ENCODE measurements around the gene MOB3A.

The MOB3A gene

DNA sequence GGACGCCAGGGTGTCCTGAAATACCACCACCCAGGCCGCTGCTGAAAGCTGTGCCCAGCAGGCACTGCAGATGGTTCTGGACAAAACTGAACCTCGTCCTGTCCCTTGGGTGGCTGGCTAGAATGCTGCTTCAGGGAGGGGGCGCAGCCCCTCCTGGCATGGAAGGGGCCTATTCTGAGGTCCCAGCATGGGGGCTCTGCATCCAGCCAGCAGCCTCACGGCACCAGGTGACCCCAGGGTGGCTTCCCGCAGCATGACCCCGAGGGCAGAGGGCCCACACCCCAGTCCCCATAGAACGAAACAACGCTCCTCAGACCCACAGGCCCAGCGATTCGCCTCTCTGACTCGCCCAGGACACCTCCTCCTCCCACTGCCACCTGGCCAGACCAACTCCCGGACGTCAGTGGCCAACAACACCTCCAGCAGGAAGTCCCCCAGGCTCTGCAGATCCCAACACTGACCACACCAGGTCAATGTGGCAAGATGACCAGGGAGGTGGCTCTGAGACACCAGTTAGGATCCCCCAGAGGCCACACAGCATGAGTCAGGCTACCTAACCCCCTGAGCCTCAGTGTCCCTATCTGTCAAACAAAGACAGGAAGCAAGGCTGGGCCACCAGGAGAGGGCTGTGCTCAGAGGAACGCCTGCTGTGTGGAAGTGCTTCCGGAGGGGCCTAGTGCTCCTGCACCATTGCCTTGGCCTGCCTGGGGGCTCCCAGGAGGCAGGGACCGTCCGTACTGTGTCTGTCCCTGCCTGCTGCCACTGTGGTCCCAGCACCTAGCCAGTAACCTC lies 51.2 kb downstream of the MOB3A start:
- Histone ChIP-seq H3K4me1 (ENCODE audit: control insufficient read depth, insufficient read depth, low read length) (peaks cover 69% of the 10 kb centered on the region), H3K9me3 (ENCODE audit: control insufficient read depth, low read length) (no peaks in the 10 kb centered on the region), H3K4me3 (ENCODE audit: low read length) (no peak overlapping the region), H3K9ac (ENCODE audit: low read length) (peak overlapping the region; percentile 20), H3K36me3 (ENCODE audit: control insufficient read depth, insufficient read depth, low read length, severe bottlenecking) (peaks cover 79% of the 10 kb centered on the region), H3K27me3 (replicated peaks; ENCODE audit: control insufficient read depth, insufficient read depth, low read length) (no peaks in the 10 kb centered on the region)
- no peak for DNase-seq (ENCODE audit: low read depth)

DNA sequence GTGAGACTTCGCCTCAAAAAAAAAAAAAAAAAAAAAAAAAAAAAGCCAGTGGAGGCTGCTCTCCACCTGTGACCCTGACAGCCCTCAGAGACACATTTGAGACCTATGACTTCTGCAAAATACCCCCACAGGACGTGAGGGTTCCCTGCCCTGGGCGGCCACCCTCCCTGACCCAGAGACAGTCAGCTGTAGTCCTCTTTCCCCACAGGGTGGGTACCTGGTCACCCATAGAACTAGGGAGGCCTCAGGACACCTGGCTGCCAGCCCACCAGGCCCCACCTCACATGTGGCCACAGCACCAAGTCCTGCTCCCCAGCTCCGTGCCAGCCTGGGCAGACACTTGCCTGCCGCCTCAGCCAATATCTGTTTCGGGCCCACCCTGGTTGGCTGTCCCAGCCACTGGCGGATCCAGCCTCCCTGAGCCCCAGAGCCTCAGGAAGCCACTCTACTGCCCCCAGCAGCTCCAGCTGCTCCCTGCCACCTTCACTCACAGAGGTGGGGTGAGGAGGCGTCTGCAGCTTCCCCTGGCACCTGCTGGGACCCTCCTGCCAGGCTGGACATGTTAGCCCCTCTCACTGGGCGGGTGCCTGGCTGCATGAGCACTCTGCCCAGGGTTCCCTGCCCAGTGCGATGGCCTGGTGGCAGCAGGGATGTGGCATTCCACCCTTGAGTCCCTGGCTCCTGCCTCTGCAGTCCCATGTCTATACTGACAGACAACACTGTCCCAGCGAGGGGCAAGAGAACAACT lies 52.0 kb downstream of the MOB3A start:
- Histone ChIP-seq H3K36me3 (ENCODE audit: control insufficient read depth, insufficient read depth, low read length, severe bottlenecking) (peaks cover 86% of the 10 kb centered on the region), H3K4me1 (ENCODE audit: control insufficient read depth, insufficient read depth, low read length) (peaks cover 68% of the 10 kb centered on the region), H3K27me3 (replicated peaks; ENCODE audit: control insufficient read depth, insufficient read depth, low read length) (no peaks in the 10 kb centered on the region), H3K9ac (ENCODE audit: low read length) (peak overlapping the region; percentile 35), H3K4me3 (ENCODE audit: low read length) (no peak overlapping the region), H3K9me3 (ENCODE audit: control insufficient read depth, low read length) (no peaks in the 10 kb centered on the region)
- no peak for DNase-seq (ENCODE audit: low read depth)

DNA sequence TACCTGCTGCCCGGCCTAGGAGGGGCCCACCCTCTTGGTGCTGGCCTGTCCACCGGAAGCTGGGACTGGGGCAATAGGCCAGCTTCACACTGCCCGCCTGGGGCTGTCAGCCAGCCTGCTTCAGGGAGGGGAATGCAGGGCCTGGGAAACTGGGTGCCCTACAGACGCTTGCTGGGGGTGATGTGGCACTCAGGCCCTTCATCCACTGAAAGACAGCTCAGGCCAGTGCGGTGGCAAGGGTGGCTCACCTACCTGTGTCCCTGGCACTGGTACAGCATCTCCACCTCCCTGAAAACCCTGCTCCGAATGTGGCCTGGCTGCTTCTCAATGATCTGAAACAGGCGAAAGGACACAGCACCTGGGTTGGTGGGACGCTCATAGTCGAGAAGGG lies 52.9 kb downstream of the MOB3A start:
- H3K4me1 ChIP-seq (ENCODE audit: control insufficient read depth, insufficient read depth, low read length): peaks cover 59% of the 10 kb centered on the region
- no peaks in the 10 kb centered on the region for H3K27me3 ChIP-seq (replicated peaks; ENCODE audit: control insufficient read depth, insufficient read depth, low read length)
- DNase-seq (ENCODE audit: low read depth): no peak
- no peaks in the 10 kb centered on the region for H3K9me3 ChIP-seq (ENCODE audit: control insufficient read depth, low read length)
- H3K9ac ChIP-seq (ENCODE audit: low read length): peak overlapping the region; percentile 72
- peak overlapping the region; percentile 47 for H3K4me3 ChIP-seq (ENCODE audit: low read length)
- peaks cover 86% of the 10 kb centered on the region for H3K36me3 ChIP-seq (ENCODE audit: control insufficient read depth, insufficient read depth, low read length, severe bottlenecking)

DNA sequence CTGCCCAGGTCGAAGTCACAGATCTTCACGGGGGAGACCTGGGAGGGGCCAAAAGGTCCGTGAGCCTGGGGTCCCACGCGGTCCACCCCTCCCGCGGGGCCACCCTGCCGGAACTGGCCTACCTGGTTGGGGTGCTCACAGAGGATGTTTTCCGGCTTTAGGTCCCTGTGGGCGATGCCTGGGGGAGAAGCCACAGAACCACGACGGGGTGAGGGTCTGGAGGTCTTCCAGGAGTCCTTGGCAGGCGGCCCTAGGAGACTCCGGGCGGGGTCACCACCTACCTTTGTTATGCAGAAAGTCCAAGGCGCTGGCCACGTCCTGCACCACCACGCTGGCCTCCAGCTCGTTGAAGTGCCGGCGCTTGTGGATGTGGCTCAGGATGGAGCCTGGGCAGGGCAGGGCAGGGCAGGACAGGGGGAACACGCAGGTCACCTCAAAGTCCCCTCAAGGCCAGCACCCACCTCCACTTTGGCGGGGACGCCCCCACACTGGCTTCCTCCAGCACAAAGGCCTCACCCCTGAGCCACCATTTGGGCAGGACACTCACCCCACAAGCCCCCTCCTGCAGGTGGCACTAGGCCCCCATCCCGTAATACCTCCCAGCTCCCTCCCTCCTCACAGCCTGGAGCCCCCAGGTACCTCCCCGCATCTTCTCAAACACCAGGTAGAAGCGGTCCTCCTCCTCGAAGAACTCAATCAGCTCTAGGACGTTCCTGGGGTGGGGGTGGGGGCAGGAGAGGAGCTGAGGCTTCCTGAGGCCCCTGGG lies 53.5 kb downstream of the MOB3A start:
- peaks cover 90% of the 10 kb centered on the region for H3K36me3 ChIP-seq (ENCODE audit: control insufficient read depth, insufficient read depth, low read length, severe bottlenecking)
- no peak for DNase-seq (ENCODE audit: low read depth)
- H3K4me1 ChIP-seq (ENCODE audit: control insufficient read depth, insufficient read depth, low read length): peaks cover 53% of the 10 kb centered on the region
- peak overlapping the region; percentile 72 for H3K9ac ChIP-seq (ENCODE audit: low read length)
- H3K9me3 ChIP-seq (ENCODE audit: control insufficient read depth, low read length): no peaks in the 10 kb centered on the region
- no peaks in the 10 kb centered on the region for H3K27me3 ChIP-seq (replicated peaks; ENCODE audit: control insufficient read depth, insufficient read depth, low read length)
- H3K4me3 ChIP-seq (ENCODE audit: low read length): peak overlapping the region; percentile 47

DNA sequence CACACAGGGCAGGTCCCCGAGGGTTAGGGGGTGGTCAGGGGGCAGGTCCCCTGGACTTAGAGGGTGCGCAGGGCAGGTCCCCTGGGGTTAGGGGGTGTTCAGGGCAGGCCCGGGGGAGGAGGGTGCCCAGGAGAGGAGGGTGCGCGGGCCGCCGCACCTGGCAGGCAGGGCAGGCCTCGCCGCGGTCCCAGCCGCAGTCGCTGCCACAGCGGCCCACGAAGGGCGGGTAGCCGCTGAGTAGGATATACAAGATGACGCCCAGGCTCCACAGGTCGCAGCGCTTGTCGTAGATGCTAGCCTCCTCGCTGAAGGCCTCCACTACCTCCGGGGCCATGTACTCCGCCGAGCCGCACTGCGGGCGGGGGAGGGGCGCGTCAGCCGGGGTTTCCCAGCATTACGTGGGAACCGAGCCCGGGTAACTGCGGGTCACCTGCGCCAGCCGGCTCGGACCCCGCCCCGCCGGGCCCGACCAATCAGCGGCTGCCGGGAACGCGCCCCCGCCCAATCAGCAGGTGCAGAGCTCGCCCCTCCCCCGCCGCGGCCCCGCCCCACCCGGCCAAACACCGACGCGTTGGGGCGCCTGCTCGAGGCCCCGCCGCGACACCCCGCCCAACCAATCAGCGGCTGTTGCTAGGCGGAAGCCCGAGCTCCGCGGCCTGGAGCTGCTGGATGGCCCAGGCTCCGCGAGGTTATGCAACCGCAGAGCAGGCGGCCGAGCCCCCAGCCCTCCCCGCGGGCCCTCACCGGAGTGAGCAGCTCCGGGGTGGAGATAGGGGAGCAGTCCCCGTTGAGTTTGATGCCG lies 54.2 kb downstream of the MOB3A start:
- Histone ChIP-seq H3K27me3 (replicated peaks; ENCODE audit: control insufficient read depth, insufficient read depth, low read length) (no peaks in the 10 kb centered on the region), H3K4me1 (ENCODE audit: control insufficient read depth, insufficient read depth, low read length) (peaks cover 45% of the 10 kb centered on the region), H3K9me3 (ENCODE audit: control insufficient read depth, low read length) (no peaks in the 10 kb centered on the region), H3K9ac (ENCODE audit: low read length) (peak overlapping the region; percentile 72), H3K4me3 (ENCODE audit: low read length) (peak overlapping the region; percentile 24), H3K36me3 (ENCODE audit: control insufficient read depth, insufficient read depth, low read length, severe bottlenecking) (peaks cover 90% of the 10 kb centered on the region)
- peak; percentile 80 for DNase-seq (ENCODE audit: low read depth)

DNA sequence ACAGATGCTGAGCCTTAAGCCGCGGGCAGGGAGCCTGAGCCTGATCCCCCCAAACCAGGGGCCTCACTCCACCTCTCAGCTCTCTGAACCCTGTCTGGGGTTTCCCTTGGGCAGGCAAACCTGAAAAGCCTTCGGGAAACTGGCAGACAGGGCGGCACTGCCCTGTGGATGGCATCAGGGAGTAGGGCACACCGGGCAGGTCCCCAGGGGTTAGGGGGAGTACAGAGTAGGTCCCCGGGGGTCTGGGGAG lies 54.8 kb downstream of the MOB3A start:
- H3K4me1 ChIP-seq (ENCODE audit: control insufficient read depth, insufficient read depth, low read length): peaks cover 40% of the 10 kb centered on the region
- no peak for DNase-seq (ENCODE audit: low read depth)
- peaks cover 85% of the 10 kb centered on the region for H3K36me3 ChIP-seq (ENCODE audit: control insufficient read depth, insufficient read depth, low read length, severe bottlenecking)
- H3K4me3 ChIP-seq (ENCODE audit: low read length): no peak overlapping the region
- H3K27me3 ChIP-seq (replicated peaks; ENCODE audit: control insufficient read depth, insufficient read depth, low read length): no peaks in the 10 kb centered on the region
- H3K9me3 ChIP-seq (ENCODE audit: control insufficient read depth, low read length): no peaks in the 10 kb centered on the region
- no peak overlapping the region for H3K9ac ChIP-seq (ENCODE audit: low read length)

DNA sequence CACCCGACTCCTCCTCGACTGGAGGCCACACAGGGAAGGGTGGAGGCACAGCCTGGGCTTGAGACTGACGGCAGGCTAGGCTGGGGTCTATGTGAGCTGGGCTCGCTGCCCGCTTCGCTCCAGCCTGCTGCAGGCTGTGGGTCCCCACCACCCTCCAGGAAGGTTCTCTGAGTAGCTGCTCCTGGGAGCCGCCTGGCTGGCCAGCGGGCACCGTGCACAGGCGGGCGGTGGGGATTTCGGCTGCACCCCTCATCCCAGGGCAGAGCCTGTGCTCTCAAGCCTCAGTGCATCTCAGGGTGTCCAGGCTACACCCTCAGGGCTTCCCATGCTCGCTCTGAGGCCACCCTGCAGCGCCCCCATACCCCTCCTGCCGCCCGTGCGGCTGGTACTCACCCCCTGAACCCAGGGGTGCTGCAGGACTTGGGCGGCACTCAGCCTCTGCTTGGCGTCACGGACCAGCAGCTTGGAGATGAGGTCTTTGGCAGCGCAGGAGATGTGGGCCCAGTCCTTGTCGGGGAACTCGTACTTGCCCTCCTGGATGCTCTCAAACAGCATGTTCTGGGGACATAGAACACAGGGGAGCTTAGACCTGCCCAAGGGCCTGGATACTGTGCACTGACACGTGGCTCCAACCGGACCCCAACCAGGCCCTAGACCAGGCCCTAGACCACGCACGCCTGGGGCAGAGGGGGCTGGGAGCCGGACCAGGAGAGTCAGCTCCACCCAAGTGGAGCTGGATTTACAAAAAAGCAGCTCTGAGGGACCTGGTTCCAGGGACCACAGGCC lies 55.3 kb downstream of the MOB3A start:
- DNase-seq (ENCODE audit: low read depth): no peak
- H3K9me3 ChIP-seq (ENCODE audit: control insufficient read depth, low read length): peaks cover under 1% of the 10 kb centered on the region
- peak overlapping the region; percentile 12 for H3K9ac ChIP-seq (ENCODE audit: low read length)
- no peaks in the 10 kb centered on the region for H3K27me3 ChIP-seq (replicated peaks; ENCODE audit: control insufficient read depth, insufficient read depth, low read length)
- H3K36me3 ChIP-seq (ENCODE audit: control insufficient read depth, insufficient read depth, low read length, severe bottlenecking): peaks cover 80% of the 10 kb centered on the region
- no peak overlapping the region for H3K4me3 ChIP-seq (ENCODE audit: low read length)
- H3K4me1 ChIP-seq (ENCODE audit: control insufficient read depth, insufficient read depth, low read length): peaks cover 37% of the 10 kb centered on the region

DNA sequence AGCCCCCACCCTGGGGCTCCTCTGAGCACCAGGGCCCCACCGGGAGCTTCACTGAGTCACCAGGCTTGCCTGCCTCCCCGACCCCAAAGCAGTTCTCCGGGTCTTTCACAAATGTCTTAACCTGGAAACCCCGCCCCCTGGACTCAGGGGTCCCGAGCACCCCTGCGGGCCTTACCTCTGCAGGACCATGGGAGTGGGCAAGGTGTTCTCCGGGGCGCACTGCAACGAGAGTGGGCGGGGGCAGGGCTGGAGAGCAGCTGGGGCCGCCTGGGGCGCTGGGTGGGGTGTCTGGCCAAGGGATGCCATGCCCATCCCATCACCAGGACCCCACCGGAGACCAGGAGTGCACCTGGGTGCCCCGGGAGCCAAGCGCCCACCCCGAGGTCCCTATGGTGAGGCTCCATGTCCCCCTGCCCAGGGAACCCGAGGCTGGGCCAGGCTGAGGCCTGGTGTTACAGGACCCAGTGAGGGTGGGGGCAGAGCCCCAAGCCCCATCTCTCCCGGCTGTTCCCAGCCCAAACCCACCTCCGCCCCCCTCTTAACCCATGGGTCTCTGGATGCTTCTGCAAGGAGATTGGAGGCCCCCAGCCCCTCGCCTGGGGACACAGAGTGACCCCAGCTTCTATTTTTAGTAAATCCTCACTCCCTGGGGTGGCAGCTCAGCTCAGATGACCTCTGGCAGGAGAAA lies 56.0 kb downstream of the MOB3A start:
- no peak for DNase-seq (ENCODE audit: low read depth)
- H3K4me1 ChIP-seq (ENCODE audit: control insufficient read depth, insufficient read depth, low read length): peaks cover 34% of the 10 kb centered on the region
- H3K36me3 ChIP-seq (ENCODE audit: control insufficient read depth, insufficient read depth, low read length, severe bottlenecking): peaks cover 73% of the 10 kb centered on the region
- no peak overlapping the region for H3K4me3 ChIP-seq (ENCODE audit: low read length)
- H3K9me3 ChIP-seq (ENCODE audit: control insufficient read depth, low read length): peaks cover 8% of the 10 kb centered on the region
- peak overlapping the region; percentile 12 for H3K9ac ChIP-seq (ENCODE audit: low read length)
- H3K27me3 ChIP-seq (replicated peaks; ENCODE audit: control insufficient read depth, insufficient read depth, low read length): no peaks in the 10 kb centered on the region

DNA sequence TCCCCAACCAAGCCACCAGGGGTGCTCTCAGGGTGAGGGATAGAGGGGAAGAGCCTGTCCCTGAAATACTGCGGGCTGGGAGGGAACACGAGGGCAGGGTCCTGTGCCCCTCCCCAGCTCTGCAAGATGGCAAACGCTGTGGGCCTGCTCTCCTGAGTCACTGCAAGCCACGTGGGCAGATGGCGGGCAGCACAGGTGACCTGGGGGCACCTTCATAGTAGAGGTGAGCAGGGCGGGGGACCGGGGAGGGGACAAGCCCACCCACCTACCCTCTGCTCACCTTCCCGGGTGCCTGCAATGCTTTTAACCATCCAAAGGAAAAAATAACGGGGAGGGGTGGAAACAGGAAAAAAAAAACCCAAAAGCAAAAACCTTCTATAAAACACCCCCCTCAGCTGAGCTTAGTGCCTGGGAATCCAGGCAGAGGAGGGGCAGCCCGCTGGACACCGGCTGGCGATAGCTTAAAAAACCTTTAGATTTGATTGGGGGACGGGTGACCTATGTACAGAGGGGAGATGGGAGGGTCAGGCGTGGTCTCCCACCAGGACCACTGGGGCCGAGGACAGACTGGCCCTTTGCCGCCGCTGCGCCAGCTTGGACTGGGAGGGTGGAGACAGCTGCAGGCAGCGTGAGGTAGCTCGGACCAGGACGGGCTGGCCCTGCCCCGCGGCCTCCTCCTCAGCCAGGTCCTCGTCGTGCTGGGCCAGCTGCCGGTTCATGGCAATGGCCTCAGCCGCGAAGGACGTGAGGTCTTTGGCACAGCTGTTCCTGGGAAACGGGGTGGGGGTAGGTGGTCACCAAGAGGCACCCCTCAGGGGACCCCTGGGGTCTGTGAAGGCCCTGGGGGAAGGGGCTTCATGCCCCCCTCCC lies 56.8 kb downstream of the MOB3A start:
- Histone ChIP-seq H3K4me1 (ENCODE audit: control insufficient read depth, insufficient read depth, low read length) (peaks cover 29% of the 10 kb centered on the region), H3K27me3 (replicated peaks; ENCODE audit: control insufficient read depth, insufficient read depth, low read length) (no peaks in the 10 kb centered on the region), H3K4me3 (ENCODE audit: low read length) (no peak overlapping the region), H3K9ac (ENCODE audit: low read length) (no peak overlapping the region), H3K9me3 (ENCODE audit: control insufficient read depth, low read length) (peaks cover 8% of the 10 kb centered on the region), H3K36me3 (ENCODE audit: control insufficient read depth, insufficient read depth, low read length, severe bottlenecking) (peaks cover 65% of the 10 kb centered on the region)
- DNase-seq (ENCODE audit: low read depth): no peak
